ENCODE measurements around the gene PAEP.

DNA sequence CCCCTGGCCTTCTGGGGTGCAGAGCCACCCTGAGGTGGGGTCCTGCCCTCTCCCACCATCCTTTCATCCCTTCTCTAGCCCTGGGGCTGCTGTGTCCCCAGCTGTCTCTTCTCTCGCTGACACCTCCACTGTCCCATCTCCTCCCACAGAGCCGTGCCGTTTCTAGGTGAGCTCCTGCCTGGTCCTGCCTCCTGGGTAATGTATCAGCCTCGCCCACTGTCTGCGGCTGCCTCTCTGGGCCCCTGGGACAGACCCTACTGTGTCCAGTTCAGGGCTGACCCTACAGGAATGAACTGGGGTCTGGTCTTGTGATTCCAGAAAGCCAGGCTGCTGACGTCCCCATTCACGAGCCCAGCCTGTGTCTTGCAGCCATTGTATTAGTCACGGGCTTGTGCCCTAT, 4.1 kb downstream of the PAEP start:
- no peak for TF ChIP-seq ZNF274 (IDR thresholded peaks at IDR 0.05; ENCODE audit: low read depth, low read length)
- TF ChIP-seq SUZ12 (IDR thresholded peaks at IDR 0.05; ENCODE audit: extremely low read depth, insufficient read depth, insufficient read length) = no peak
